Astrocyte (in vitro differentiated cells and primary cell): ENCODE data around the gene ATP10D.
"Not testable (repeated sequence)": the region's sequence is repeated elsewhere in the genome, so short reads cannot be mapped to it uniquely, and the experiment has no call there.

Experiments used
- EZH2 ChIP-seq: IDR thresholded peaks from 2 replicates; pipeline ENCODE4 v1.6.1; 2012; ENCODE audit warnings: mild to moderate bottlenecking, low read length, inconsistent platforms; ENCODE audit not compliant: insufficient read depth
- TF ChIP-seq, protein P1 (sequence below): IDR thresholded peaks from 2 replicates; pipeline ENCODE4 v1.5.1; 2011; ENCODE audit warnings: low read depth, mild to moderate bottlenecking, inconsistent platforms, low read length, moderate library complexity; ENCODE audit not compliant: insufficient read depth

- TF ChIP-seq, protein P1, sequence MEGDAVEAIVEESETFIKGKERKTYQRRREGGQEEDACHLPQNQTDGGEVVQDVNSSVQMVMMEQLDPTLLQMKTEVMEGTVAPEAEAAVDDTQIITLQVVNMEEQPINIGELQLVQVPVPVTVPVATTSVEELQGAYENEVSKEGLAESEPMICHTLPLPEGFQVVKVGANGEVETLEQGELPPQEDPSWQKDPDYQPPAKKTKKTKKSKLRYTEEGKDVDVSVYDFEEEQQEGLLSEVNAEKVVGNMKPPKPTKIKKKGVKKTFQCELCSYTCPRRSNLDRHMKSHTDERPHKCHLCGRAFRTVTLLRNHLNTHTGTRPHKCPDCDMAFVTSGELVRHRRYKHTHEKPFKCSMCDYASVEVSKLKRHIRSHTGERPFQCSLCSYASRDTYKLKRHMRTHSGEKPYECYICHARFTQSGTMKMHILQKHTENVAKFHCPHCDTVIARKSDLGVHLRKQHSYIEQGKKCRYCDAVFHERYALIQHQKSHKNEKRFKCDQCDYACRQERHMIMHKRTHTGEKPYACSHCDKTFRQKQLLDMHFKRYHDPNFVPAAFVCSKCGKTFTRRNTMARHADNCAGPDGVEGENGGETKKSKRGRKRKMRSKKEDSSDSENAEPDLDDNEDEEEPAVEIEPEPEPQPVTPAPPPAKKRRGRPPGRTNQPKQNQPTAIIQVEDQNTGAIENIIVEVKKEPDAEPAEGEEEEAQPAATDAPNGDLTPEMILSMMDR = not testable (repeated sequence)
- not testable (repeated sequence) for TF ChIP-seq EZH2
These were observed 57.6 kb downstream of the ATP10D start for GRCh38 chr4:47542640-47543039.
